ENCODE data around the gene RAPGEF5.

Gene RAPGEF5

GRCh38 chr7:22074897-22075296 lies 282.1 kb downstream of the RAPGEF5 start:
- no peak for DNase-seq

Measured in fibroblast of skin of back (primary cell).